ENCODE measurements around the gene ARL6IP5.

ARL6IP5 gene, protein sequence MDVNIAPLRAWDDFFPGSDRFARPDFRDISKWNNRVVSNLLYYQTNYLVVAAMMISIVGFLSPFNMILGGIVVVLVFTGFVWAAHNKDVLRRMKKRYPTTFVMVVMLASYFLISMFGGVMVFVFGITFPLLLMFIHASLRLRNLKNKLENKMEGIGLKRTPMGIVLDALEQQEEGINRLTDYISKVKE

DNA sequence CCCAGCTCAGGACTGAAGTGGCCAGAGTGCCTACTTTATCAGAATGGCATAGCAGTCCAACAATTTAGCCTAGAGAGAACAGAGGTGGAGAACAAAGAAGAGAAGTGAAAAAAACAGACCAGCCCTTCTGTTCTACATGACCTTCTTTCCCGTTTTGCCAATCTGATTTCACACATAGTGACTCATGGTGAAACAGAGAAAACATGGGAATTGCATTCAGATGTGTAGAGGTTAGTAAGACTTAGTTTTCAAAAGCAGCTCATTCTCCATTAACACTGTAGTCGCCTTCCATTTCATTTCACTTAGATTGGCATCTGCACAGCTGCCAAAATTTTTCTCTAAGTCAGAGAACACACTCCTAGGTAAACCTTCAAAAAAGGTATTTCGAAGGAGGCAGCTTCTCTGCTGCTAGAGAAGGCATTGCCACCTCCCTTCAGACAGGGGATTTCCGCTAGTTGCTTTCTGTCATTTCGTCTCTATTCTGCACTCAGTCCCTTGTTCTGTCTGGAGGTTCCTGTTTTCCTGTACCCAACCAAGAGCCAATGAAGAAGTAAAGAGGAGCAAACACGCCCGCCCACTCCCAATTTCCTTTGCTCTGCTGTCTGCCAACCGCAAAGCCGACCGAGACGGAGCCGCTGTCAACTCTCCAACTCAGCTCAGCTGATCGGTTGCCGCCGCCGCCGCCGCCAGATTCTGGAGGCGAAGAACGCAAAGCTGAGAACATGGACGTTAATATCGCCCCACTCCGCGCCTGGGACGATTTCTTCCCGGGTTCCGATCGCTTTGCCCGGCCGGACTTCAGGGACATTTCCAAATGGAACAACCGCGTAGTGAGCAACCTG, at the start of gene ARL6IP5:
Gene ARL6IP5 (plus strand): TSS at position 612 of the 842 bp plus-strand sequence. CDS start 111 bp downstream, at position 723.
- DNase-seq (ENCODE audit: low spot score): peak; percentile 84

DNA sequence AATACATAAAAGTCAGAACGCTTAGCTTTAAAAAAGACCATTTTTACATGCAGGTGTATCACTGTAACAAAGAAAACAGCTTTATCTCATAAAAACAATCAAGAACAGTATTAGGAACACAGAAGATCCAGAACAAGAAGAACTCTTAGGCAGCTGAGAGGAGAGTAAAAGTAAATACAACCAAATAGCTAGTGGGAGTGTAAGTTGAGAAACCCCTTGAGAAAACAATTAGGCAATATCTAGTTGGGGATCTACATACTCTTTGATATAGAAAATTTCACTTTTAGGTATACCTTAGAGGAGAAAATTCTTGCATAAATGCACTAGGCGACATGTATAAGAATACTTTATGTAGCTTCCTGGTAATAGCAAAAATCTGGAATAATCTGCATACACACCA, 40.1 kb upstream of the ARL6IP5 start:
- DNase-seq (ENCODE audit: low spot score): no peak

GRCh38 chr3:69048990-69049389, 35.7 kb upstream of the ARL6IP5 start:
- no peak for DNase-seq (ENCODE audit: low spot score)

GRCh38 chr3:69051756-69052471, 32.8 kb upstream of the ARL6IP5 start, which contains the start of gene TMF1:
Gene TMF1, minus strand, starts transcription at chr3:69052333. Its CDS starts 247 bp downstream, at chr3:69052086.
- peak; percentile 96 for DNase-seq (ENCODE audit: low spot score)

- DNase-seq (ENCODE audit: low spot score): peak; percentile 14
Observed at GRCh38 chr3:69052472-69052898, 32.3 kb upstream of the ARL6IP5 start.

- no peak for DNase-seq (ENCODE audit: low spot score)
Observed at GRCh38 chr3:69058180-69058946, 26.4 kb upstream of the ARL6IP5 start.

- DNase-seq (ENCODE audit: low spot score): no peak
Observed at GRCh38 chr3:69058947-69059224, 25.9 kb upstream of the ARL6IP5 start.

DNA sequence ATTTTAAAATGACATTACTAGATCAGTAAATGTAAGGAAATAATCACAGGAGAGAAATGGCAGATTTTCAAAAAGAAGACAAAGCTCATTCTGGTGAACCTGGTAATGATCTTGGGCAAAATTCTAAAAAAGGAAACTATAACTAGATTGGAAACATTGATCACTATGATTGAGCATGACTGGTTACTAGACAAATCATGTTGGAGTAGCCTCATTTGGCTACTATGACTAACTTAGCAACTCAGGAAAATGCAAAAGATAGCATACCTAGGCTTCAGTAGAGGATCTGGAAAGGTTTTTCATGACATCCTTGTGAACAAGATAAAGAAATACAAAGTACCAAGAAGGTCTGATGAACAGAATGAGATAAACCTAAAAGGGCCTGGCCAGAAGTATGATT, 25.0 kb upstream of the ARL6IP5 start:
- no peak for DNase-seq (ENCODE audit: low spot score)

- DNase-seq (ENCODE audit: low spot score): no peak
Observed at GRCh38 chr3:69063636-69064035, 21.1 kb upstream of the ARL6IP5 start.

- no peak for DNase-seq (ENCODE audit: low spot score)
Observed at GRCh38 chr3:69065318-69065964, 19.3 kb upstream of the ARL6IP5 start.

DNA sequence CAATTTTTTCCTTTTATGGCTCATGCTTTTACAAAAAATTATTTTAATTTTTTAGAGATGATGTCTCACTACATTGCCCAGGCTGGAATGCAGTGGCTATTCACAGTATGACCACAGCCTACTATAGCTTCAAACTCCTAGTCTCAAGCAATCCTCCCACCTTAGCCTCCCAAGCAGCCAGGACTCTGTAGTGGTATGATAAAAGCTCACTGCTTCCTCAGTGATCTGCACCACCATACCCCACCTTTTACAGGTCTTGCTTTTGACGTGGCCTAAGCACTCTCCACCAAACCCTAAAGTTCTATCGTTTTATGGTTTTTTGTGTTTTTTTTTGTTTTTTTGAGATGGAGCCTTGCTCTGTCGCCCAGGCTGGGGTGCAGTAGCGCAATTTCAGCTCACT, 18.6 kb upstream of the ARL6IP5 start:
- DNase-seq (ENCODE audit: low spot score): no peak

GRCh38 chr3:69072928-69073327, 11.8 kb upstream of the ARL6IP5 start:
- DNase-seq (ENCODE audit: low spot score): no peak

DNA sequence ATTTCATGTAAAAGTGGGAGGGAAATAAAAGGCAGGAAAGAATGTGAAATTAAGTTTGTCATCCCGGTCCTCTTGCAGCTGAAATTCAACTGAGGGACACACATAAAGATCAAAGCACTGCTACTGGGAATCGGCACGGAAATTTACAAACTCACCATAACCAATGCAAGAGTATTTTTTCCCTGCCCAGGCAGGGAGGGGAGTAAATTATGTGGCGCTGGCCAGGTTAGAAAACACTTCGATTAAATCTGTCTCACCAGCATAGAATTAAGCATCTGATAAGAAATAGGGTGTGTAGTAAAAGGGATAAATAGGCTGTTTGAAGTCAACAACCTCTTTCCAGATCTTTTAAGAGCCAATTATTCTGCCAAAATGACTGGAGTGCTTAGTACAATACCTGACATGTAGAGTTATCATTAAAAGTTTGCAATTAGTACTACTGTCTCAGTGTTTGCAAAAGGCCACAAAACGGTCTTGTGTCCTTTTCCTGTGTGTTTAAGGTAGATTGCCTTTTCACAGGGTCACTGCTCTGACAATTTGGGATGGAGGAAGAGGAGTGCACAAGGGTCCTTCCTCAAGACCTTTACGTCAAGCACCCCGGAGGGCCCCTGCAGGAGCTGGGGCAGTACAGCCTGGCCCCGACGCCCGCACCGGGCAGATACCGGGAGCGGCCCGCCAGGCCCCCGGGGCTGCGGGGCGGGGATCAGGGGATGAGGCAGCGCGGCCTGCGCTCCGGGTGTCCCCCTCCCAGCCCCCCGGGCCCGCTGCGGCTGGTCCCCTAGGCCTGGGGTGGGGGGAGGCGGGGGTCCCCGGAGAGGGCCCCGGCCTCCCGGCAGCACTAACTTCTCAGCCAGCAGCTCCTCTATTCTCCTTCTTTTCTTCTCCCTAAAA, 5.2 kb upstream of the ARL6IP5 start:
- DNase-seq (ENCODE audit: low spot score): peak; percentile 66

- peak; percentile 94 for DNase-seq (ENCODE audit: low spot score)
Observed at GRCh38 chr3:69080233-69080920, 4.4 kb upstream of the ARL6IP5 start, which contains the start of gene UBA3. Gene UBA3, minus strand, starts transcription at chr3:69080365. Its CDS starts 12 bp downstream, at chr3:69080353.

DNA sequence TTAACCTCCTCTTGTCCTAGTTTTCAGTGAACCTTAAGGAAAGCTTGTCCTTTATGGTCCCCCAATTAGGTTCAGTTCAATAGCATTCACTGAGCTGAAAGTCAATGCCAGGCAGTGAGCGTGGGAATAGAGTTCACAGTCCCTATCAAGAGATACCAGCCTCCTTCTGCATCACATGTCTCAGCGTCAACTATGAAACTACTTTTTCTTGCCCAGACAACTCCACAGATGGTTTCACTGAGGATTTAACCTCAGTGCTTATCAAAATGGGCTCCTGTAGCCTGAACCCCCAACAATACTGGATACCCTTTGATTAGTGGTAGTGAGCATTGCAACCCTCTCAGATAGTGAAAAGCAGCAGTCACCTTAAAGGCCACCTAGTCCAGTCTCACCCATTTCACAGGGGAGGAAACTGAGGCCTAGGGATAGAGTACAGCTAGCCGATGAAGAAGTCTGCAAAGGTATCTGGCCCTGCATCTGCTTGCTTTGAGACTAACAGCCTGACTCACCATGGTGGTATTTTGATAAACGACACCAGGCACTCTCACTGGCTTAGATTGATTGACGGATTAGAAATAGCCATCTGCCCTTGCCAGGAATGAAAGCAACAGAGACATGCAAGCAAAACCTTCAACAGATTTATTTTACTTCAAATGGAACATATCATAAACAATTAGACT, 3.0 kb upstream of the ARL6IP5 start:
- DNase-seq (ENCODE audit: low spot score): peak; percentile 51

- no peak for DNase-seq (ENCODE audit: low spot score)
Observed at GRCh38 chr3:69082361-69082760, 2.4 kb upstream of the ARL6IP5 start.

DNA sequence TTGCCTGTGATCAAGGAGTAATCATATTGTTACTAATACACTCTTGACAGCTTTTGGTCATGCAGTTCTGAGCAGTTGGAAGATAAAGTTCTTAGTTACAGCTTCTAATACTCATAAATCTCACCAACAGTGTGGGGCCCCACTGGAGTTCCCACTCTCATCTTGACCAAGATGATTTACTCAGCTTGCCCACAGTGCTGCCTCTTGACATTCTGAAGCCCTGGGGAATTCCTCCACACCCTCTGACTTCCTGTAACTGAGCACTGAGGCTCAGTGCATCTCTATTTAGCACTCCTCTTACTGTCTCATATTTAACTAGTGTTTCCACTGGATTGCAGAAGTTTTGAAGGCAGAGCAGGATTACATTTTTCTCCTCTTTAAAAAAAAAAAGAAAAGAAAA, 1.9 kb upstream of the ARL6IP5 start:
- DNase-seq (ENCODE audit: low spot score): no peak

- peak; percentile 48 for DNase-seq (ENCODE audit: low spot score)
Observed at GRCh38 chr3:69085168-69085832, 563 bp downstream of the ARL6IP5 start.
